ENCODE data around the gene MLH1.

- TF ChIP-seq CTCF (IDR thresholded peaks at IDR 0.05) (no peak), FOSB (CRISPR knock-in tag; IDR thresholded peaks at IDR 0.05) (no peak), POLR2A (IDR thresholded peaks at IDR 0.05; ENCODE audit: low read length) (no peak), CHD4 (IDR thresholded peaks at IDR 0.05; ENCODE audit: borderline replicate concordance) (no peak), SREBF2 (IDR thresholded peaks at IDR 0.05) (no peak), SMC3 (IDR thresholded peaks at IDR 0.05) (no peak), CBX2 (IDR thresholded peaks at IDR 0.05; ENCODE audit: borderline replicate concordance, low read depth) (no peak), CBX8 (IDR thresholded peaks at IDR 0.05) (no peak)
- TF ChIP-seq, protein P1, sequence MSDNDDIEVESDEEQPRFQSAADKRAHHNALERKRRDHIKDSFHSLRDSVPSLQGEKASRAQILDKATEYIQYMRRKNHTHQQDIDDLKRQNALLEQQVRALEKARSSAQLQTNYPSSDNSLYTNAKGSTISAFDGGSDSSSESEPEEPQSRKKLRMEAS (IDR thresholded peaks at IDR 0.05): no peak
- TF ChIP-seq, protein P2, sequence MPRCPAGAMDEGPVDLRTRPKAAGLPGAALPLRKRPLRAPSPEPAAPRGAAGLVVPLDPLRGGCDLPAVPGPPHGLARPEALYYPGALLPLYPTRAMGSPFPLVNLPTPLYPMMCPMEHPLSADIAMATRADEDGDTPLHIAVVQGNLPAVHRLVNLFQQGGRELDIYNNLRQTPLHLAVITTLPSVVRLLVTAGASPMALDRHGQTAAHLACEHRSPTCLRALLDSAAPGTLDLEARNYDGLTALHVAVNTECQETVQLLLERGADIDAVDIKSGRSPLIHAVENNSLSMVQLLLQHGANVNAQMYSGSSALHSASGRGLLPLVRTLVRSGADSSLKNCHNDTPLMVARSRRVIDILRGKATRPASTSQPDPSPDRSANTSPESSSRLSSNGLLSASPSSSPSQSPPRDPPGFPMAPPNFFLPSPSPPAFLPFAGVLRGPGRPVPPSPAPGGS (IDR thresholded peaks at IDR 0.05): no peak
- TF ChIP-seq, protein P3, sequence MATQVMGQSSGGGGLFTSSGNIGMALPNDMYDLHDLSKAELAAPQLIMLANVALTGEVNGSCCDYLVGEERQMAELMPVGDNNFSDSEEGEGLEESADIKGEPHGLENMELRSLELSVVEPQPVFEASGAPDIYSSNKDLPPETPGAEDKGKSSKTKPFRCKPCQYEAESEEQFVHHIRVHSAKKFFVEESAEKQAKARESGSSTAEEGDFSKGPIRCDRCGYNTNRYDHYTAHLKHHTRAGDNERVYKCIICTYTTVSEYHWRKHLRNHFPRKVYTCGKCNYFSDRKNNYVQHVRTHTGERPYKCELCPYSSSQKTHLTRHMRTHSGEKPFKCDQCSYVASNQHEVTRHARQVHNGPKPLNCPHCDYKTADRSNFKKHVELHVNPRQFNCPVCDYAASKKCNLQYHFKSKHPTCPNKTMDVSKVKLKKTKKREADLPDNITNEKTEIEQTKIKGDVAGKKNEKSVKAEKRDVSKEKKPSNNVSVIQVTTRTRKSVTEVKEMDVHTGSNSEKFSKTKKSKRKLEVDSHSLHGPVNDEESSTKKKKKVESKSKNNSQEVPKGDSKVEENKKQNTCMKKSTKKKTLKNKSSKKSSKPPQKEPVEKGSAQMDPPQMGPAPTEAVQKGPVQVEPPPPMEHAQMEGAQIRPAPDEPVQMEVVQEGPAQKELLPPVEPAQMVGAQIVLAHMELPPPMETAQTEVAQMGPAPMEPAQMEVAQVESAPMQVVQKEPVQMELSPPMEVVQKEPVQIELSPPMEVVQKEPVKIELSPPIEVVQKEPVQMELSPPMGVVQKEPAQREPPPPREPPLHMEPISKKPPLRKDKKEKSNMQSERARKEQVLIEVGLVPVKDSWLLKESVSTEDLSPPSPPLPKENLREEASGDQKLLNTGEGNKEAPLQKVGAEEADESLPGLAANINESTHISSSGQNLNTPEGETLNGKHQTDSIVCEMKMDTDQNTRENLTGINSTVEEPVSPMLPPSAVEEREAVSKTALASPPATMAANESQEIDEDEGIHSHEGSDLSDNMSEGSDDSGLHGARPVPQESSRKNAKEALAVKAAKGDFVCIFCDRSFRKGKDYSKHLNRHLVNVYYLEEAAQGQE (IDR thresholded peaks at IDR 0.05): no peak
- TF ChIP-seq, protein P4, sequence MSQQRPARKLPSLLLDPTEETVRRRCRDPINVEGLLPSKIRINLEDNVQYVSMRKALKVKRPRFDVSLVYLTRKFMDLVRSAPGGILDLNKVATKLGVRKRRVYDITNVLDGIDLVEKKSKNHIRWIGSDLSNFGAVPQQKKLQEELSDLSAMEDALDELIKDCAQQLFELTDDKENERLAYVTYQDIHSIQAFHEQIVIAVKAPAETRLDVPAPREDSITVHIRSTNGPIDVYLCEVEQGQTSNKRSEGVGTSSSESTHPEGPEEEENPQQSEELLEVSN (IDR thresholded peaks at IDR 0.05; ENCODE audit: borderline replicate concordance, low read depth): no peak
Measured at GRCh38 chr3:37024092-37024491, 30.8 kb downstream of the MLH1 start.

All from A549 (cell line).